Measurements from ENCODE around the gene FBXO9.

Gene FBXO9

GRCh38 chr6:53058388-53059195, 6.6 kb upstream of the FBXO9 start (continued):
- TF ChIP-seq PATZ1 (CRISPR knock-in tag; IDR thresholded peaks at IDR 0.05; ENCODE audit: borderline replicate concordance) (no peak), PPARA (CRISPR knock-in tag; IDR thresholded peaks at IDR 0.05; ENCODE audit: borderline replicate concordance) (no peak)

- no peak for TF ChIP-seq TCF4 (CRISPR knock-in tag; IDR thresholded peaks at IDR 0.05; ENCODE audit: borderline replicate concordance)
- TF ChIP-seq OSR1 (CRISPR knock-in tag; IDR thresholded peaks at IDR 0.05) = no peak
- TF ChIP-seq POU6F1 (CRISPR knock-in tag; IDR thresholded peaks at IDR 0.05; ENCODE audit: borderline replicate concordance, low read depth) = no peak
- no peak for TF ChIP-seq ZFP30 (CRISPR knock-in tag; IDR thresholded peaks at IDR 0.05)
- no peak for TF ChIP-seq GLIS3 (CRISPR knock-in tag; IDR thresholded peaks at IDR 0.05)
- TF ChIP-seq ZNF565 (CRISPR knock-in tag; conservative IDR thresholded peaks at IDR 0.05; ENCODE audit: low read depth) = no peak
- no peak for TF ChIP-seq ZNF70 (CRISPR knock-in tag; IDR thresholded peaks at IDR 0.05)
- no peak for TF ChIP-seq TSHZ2 (CRISPR knock-in tag; IDR thresholded peaks at IDR 0.05)
- TF ChIP-seq ZC3H10 (CRISPR knock-in tag; IDR thresholded peaks at IDR 0.05) = no peak
- TF ChIP-seq CSRNP3 (CRISPR knock-in tag; IDR thresholded peaks at IDR 0.05) = no peak
- no peak for TF ChIP-seq ZFP3 (CRISPR knock-in tag; IDR thresholded peaks at IDR 0.05)
- TF ChIP-seq PPARA (CRISPR knock-in tag; IDR thresholded peaks at IDR 0.05; ENCODE audit: borderline replicate concordance) = no peak
- no peak for TF ChIP-seq RARB (CRISPR knock-in tag; IDR thresholded peaks at IDR 0.05)
- TF ChIP-seq PATZ1 (CRISPR knock-in tag; IDR thresholded peaks at IDR 0.05; ENCODE audit: borderline replicate concordance) = no peak
- no peak for TF ChIP-seq CSDC2 (CRISPR knock-in tag; IDR thresholded peaks at IDR 0.05)
- no peak for TF ChIP-seq ESRRG (CRISPR knock-in tag; IDR thresholded peaks at IDR 0.05)
- no peak for TF ChIP-seq BACH2 (CRISPR knock-in tag; IDR thresholded peaks at IDR 0.05; ENCODE audit: borderline replicate concordance)
- TF ChIP-seq SNAI2 (CRISPR knock-in tag; IDR thresholded peaks at IDR 0.05) = no peak
- TF ChIP-seq ZNF8 (CRISPR knock-in tag; IDR thresholded peaks at IDR 0.05) = no peak
- no peak for TF ChIP-seq ARNTL (CRISPR knock-in tag; IDR thresholded peaks at IDR 0.05; ENCODE audit: borderline replicate concordance, low read depth)
- no peak for ATAC-seq
Observed at GRCh38 chr6:53059648-53060589, 5.3 kb upstream of the FBXO9 start.

Measured in SK-N-SH treated with all-trans-retinoic acid at 6 μM for 48 hours (cell line).